Upper lobe of left lung (tissue), 6 donors: ENCODE results near the gene GREB1L. TPM values are rescaled to one million over a fixed set of nuclear protein-coding genes. Genes with fewer than 3 reads are reported as not detected.

ENCODE experiments used
- ATAC-seq, 2 donors: fragments of 200-7000 bp; cut with Tn5 transposase; one replicate each; pipeline ENCODE4 v1.9.1; 2022; ENCODE audit warnings: mild to moderate bottlenecking in 2 of 2, moderate library complexity in 2 of 2; ENCODE audit not compliant: low FRiP score in 2 of 2
- DNase-seq, 2 donors: peaks; one replicate each; pipeline ENCODE4 v3.0.0-alpha.2; 2019 to 2020
- H3K27ac ChIP-seq, 4 donors: fragments of 200-600 bp; sonication (generic); one replicate each; pipeline ENCODE4 v1.5.1; 2016 to 2019
- H3K27me3 ChIP-seq, 4 donors: fragments of 200-600 bp; sonication (generic); one replicate each; pipeline ENCODE4 v1.5.1; 2017 to 2019
- H3K36me3 ChIP-seq, 4 donors: fragments of 200-600 bp; sonication (generic); one replicate each; pipeline ENCODE4 v1.5.1; 2016 to 2019
- H3K4me1 ChIP-seq, 4 donors: fragments of 200-600 bp; sonication (generic); one replicate each; pipeline ENCODE4 v1.5.1; 2018 to 2019
- H3K4me3 ChIP-seq, 4 donors: fragments of 200-600 bp; sonication (generic); one replicate each; pipeline ENCODE4 v1.5.1; 2017 to 2019; ENCODE audit warnings: mild to moderate bottlenecking in 2 of 4, moderate library complexity in 1 of 4
- H3K9me3 ChIP-seq, 4 donors: fragments of 200-600 bp; sonication (generic); one replicate each; pipeline ENCODE4 v1.5.1; 2018 to 2019
- EP300 ChIP-seq, 4 donors: sonication (generic); formaldehyde crosslinking; IDR thresholded peaks; one replicate each; pipeline ENCODE4 v1.5.1; 2017; ENCODE audit warnings: antibody characterized with exemption in 4 of 4, control low read depth in 2 of 4
- POLR2A ChIP-seq, 4 donors: fragments of 450-650 bp; IDR thresholded peaks; one replicate each; pipeline ENCODE4 v1.5.1; 2016 to 2017; ENCODE audit warnings: antibody characterized with exemption in 4 of 4, mild to moderate bottlenecking in 2 of 4
- POLR2AphosphoS5 ChIP-seq, 2 donors: sonication (generic); formaldehyde crosslinking; IDR thresholded peaks; one replicate each; pipeline ENCODE4 v1.5.1; 2017; ENCODE audit warnings: antibody characterized with exemption in 2 of 2
- WGBS, 2 donors: methylation state at CpG; one replicate each; pipeline ENCODE4 v1.1.5; 2017 to 2018; 5-methylcytosine and 5-hydroxymethylcytosine counted together
- total RNA-seq, 6 donors: library from RNA; depleted of rRNA in 4 of 6; stranded (reverse); fragments of >200 nt in 4 of 6; gene quantifications; one replicate each; pipeline versions ENCODE4 v1.1.0 to v1.2.1, GENCODE V29; 2016 to 2021
- TF ChIP-seq, protein P1 (sequence below), 6 experiments: fragments of 450-650 bp in 4 of 6; fragments of 200-600 bp in 2 of 6; sonication (generic) in 2 of 6; IDR thresholded peaks; one replicate each; pipeline ENCODE4 v1.5.1; 2016 to 2019; ENCODE audit warnings: antibody characterized with exemption in 6 of 6
- donor health status: DM: no; HTN: no; CAD: no; lungs with moderate emphysema.
- donor health status: DM: no; HTN: yes; CAD: no; lungs with severe emphysema.

GREB1L gene
- total RNA-seq, 6 donors from 2014 or later = under 0.01 to 2.0 (median 0.44) TPM

- Histone ChIP-seq H3K4me1 (no peaks in the 10 kb centered on the region), H3K4me3 (no peak overlapping the region), H3K36me3 (no peaks in the 10 kb centered on the region), H3K9me3 (no peaks in the 10 kb centered on the region), H3K27ac (no peak overlapping the region), H3K27me3 (no peaks in the 10 kb centered on the region)
- no peak for DNase-seq
- TF ChIP-seq EP300 (IDR thresholded peaks at IDR 0.05) (no peak), POLR2A (IDR thresholded peaks at IDR 0.05) (no peak), POLR2AphosphoS5 (IDR thresholded peaks at IDR 0.05) (no peak)
- TF ChIP-seq, protein P1, sequence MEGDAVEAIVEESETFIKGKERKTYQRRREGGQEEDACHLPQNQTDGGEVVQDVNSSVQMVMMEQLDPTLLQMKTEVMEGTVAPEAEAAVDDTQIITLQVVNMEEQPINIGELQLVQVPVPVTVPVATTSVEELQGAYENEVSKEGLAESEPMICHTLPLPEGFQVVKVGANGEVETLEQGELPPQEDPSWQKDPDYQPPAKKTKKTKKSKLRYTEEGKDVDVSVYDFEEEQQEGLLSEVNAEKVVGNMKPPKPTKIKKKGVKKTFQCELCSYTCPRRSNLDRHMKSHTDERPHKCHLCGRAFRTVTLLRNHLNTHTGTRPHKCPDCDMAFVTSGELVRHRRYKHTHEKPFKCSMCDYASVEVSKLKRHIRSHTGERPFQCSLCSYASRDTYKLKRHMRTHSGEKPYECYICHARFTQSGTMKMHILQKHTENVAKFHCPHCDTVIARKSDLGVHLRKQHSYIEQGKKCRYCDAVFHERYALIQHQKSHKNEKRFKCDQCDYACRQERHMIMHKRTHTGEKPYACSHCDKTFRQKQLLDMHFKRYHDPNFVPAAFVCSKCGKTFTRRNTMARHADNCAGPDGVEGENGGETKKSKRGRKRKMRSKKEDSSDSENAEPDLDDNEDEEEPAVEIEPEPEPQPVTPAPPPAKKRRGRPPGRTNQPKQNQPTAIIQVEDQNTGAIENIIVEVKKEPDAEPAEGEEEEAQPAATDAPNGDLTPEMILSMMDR (IDR thresholded peaks at IDR 0.05) = no peak
- 79 to 80% methylated on average over 2 of the region's 2 CpGs for WGBS, 2 donors
- ATAC-seq = no peak
Measured at GRCh38 chr18:21450503-21450902, 208.5 kb downstream of the GREB1L start.

DNA sequence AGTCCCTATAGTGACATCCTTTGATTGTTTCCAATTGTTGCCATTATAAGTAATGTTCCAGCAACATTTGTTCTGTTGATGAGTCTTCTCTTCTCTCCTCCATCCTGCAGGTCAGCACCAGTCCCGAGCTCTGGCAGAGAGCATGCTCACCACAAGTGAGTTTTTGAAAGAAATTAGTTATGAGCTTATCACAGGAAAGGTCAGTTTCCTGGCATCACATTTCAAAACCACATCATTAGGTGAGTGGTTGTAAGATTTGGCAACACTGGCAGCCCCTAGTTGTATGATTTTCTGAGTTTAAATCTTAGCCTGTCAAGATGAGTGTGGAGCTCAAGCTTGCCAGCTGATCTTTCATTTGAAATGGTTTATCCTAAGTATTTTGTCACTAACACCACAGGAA, 208.9 kb downstream of the GREB1L start:
- 46 to 68% methylated on average over 1 of the region's 1 CpG for WGBS, 2 donors
- TF ChIP-seq POLR2A (IDR thresholded peaks at IDR 0.05) (no peak), EP300 (IDR thresholded peaks at IDR 0.05) (no peak), POLR2AphosphoS5 (IDR thresholded peaks at IDR 0.05) (no peak)
- TF ChIP-seq, protein P1 (IDR thresholded peaks at IDR 0.05) = no peak
- no peak for ATAC-seq
- no peak overlapping the region for H3K4me3 ChIP-seq
- H3K27ac ChIP-seq = no peak overlapping the region
- DNase-seq = no peak
- no peaks in the 10 kb centered on the region for H3K36me3 ChIP-seq
- no peaks in the 10 kb centered on the region for H3K9me3 ChIP-seq
- no peaks in the 10 kb centered on the region for H3K27me3 ChIP-seq
- no peaks in the 10 kb centered on the region for H3K4me1 ChIP-seq

DNA sequence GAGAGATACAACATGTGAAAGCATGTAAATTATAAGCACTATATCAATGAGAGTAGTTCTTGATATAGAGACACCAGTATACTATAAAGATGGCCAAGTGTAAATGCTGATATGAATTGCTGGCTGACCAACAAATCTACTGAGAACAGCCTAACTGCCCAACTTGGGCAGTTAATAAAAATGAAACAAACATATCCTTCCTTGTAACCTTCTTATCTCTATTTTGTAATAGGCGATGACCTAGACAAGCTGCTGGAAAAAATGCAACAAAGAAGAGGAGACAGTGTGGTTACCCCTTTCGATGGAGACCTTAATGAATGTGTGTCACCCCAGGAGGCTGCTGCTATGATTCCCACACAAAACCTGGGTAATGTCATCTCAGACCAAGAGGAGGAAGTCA, 209.8 kb downstream of the GREB1L start:
- DNase-seq (no peak), ATAC-seq (no peak)
- H3K4me3 ChIP-seq = no peak overlapping the region
- H3K36me3 ChIP-seq = no peaks in the 10 kb centered on the region
- TF ChIP-seq EP300 (IDR thresholded peaks at IDR 0.05) (no peak), POLR2AphosphoS5 (IDR thresholded peaks at IDR 0.05) (no peak), POLR2A (IDR thresholded peaks at IDR 0.05) (no peak)
- H3K27ac ChIP-seq = no peak overlapping the region
- H3K4me1 ChIP-seq = no peaks in the 10 kb centered on the region
- no peaks in the 10 kb centered on the region for H3K9me3 ChIP-seq
- 61 to 75% methylated on average over 2 of the region's 2 CpGs for WGBS, 2 donors
- H3K27me3 ChIP-seq = no peaks in the 10 kb centered on the region

DNA sequence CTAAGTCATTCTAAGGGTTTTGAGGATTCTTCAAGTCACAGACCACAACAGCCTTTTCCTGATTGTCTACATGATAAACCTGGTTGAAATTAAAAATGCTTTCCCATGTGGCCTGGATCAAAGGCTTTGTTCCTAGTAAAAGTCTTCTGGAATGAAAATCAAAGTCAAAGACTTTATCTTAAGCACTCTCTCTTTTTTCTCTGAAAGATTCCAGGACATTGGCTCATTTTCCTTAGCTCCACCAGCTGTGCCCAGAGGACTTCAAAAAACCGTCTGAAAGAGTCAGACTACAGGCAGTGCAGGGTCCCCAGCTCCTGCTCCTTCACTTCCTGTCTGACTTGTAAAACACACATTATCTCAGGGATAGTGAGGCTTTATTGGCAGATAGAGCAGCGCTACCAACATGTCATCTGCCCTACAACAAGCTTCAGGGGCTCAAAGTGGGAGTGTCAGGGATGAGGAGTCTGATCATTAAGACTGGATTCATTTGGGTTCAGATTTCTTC, 210.3 kb downstream of the GREB1L start:
- DNase-seq (no peak), ATAC-seq (no peak)
- no peak overlapping the region for H3K4me3 ChIP-seq
- WGBS, 2 donors = 60 to 65% methylated on average over 2 of the region's 2 CpGs
- TF ChIP-seq POLR2AphosphoS5 (IDR thresholded peaks at IDR 0.05) (no peak), POLR2A (IDR thresholded peaks at IDR 0.05) (no peak), EP300 (IDR thresholded peaks at IDR 0.05) (no peak)
- TF ChIP-seq, protein P1 (IDR thresholded peaks at IDR 0.05) = no peak
- H3K9me3 ChIP-seq = no peaks in the 10 kb centered on the region
- H3K36me3 ChIP-seq = no peaks in the 10 kb centered on the region
- no peaks in the 10 kb centered on the region for H3K27me3 ChIP-seq
- no peak overlapping the region for H3K27ac ChIP-seq
- no peaks in the 10 kb centered on the region for H3K4me1 ChIP-seq

- ATAC-seq = no peak
- H3K36me3 ChIP-seq = no peaks in the 10 kb centered on the region
- no peak overlapping the region for H3K4me3 ChIP-seq
- WGBS, 2 donors = 79 to 85% methylated on average over 4 of the region's 4 CpGs
- TF ChIP-seq POLR2AphosphoS5 (IDR thresholded peaks at IDR 0.05) (no peak), POLR2A (IDR thresholded peaks at IDR 0.05) (no peak)
- TF ChIP-seq, protein P1 (IDR thresholded peaks at IDR 0.05) = no peak
- H3K9me3 ChIP-seq = no peaks in the 10 kb centered on the region
- DNase-seq = no peak
- H3K4me1 ChIP-seq = no peaks in the 10 kb centered on the region
- no peak overlapping the region for H3K27ac ChIP-seq
- no peaks in the 10 kb centered on the region for H3K27me3 ChIP-seq
Measured at GRCh38 chr18:21452796-21453510, 210.9 kb downstream of the GREB1L start.
